ENCODE data around the gene MMP20.

Gene MMP20

DNA sequence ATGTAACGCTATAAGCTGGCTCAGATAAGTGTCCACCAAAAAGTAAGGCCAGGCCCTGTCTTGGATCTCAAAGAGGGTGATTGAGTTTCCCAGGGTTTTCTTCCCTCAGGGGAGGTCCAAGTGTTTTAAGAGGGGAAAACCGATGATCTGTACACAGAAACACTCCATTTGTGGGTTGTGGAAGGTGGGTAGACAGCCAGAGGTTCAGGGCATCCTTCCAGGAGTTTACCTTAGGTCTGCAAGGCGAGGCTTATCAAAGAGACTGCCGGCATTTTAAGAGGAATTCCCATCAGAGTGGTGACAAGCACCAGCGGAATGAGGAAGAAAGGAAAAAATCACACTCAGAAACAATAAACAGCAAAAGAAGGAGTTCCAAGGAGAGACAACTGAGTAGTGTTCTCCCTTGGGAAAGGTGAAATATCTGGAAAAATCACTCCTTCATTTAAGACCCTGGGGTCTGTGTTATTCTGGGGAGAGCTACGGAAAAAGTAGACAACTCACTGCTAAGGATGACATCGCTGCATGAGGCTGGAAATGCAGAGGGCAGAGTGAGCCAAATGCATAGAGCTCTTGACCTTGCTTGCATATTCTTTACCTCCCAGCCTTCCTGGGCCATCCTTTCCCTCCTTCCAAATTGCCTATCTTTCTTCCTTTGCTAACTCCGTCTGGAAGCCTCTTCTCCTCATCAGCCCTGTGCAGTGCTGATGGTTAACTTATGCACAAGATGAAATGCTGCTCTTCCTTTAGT is 72.5 kb downstream of the MMP20 start:
- DNase-seq: no peak

GRCh38 chr11:102552020-102552419 is 73.1 kb downstream of the MMP20 start:
- DNase-seq: no peak

DNA sequence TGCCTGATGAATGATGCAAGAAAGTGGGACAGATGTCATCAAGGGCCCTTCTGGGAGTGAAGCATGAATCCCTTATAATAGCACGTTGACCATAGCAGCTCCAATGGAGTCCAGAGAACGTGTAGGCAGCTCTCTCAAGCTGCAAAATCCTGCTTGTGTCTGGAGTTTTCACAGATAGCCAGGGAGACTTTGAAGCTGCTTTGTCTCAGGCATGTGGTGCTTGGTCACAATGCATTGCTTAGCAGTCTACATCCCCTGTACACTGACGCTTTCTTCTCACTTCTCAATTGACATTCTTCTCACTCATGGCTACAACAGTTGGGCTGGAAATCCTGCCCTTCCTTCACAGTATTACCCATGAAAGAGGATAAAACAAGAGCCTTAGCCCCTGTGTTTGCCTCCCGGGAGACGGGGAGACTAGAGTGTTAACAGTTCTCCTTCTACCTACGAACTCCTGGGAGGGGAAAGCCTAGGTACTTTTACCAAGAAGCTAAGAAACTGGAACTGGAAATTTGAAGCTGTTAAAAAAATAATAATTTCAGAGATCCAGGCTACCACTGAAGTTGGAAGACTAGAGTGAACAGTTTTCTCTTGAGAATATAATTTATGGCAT is 73.9 kb downstream of the MMP20 start:
- no peak for DNase-seq

- no peak for DNase-seq
These were observed 78.1 kb downstream of the MMP20 start for GRCh38 chr11:102546923-102547471.

- no peak for DNase-seq
These were observed 78.7 kb downstream of the MMP20 start for GRCh38 chr11:102546427-102546826.

- DNase-seq: no peak
These were observed 79.4 kb downstream of the MMP20 start for GRCh38 chr11:102545701-102546100.

- no peak for DNase-seq
These were observed 80.5 kb downstream of the MMP20 start for GRCh38 chr11:102544594-102544993.

- DNase-seq: no peak
These were observed 85.6 kb downstream of the MMP20 start for GRCh38 chr11:102539567-102539966.

DNA sequence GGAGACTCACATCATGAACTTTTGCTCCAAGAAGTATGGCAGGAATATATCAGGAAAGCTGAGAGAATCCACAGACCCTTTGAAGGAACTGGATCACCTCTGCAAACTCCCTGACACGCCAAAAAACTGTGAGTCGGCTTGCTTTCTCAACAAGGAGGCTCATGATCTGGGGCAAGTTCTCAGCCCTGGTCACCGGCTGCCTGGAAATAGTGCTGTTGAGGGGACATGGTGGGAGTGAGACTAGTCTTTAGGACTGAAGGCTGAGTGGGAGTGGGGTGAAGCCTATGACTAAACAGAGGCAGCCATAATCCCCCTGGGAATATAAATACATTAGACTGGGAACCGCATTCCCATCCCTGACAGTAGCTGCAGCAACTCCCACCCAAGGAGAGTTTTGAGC is 86.2 kb downstream of the MMP20 start:
- DNase-seq: no peak

DNA sequence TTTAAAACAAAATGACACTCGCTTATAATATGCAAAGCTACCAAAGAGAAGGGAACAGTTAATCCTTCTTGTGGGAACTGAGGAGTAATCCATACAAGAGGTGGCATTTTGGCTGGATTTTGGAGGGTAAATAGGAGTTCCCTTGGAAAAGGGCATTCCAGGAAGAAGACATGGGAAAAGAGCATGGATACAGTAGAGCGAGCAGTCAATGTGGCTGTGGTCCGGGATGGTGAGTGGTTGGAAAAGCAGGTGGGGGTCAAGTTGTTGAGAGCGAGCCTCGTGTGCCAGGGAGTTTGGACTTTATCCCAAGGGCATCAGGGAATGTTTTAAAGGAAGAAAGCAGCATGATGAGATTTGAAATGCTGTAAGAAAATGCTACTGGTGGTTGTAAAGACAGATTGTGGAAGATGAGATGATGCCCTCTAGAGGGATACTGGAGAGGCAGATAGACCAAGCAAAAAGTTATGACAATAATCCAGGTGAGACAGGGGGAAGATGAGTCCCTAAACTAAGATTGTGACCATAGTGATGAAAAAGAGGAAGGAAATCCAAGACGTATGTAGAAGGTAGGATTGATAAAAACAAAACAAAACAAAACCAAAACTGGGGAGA is 90.8 kb downstream of the MMP20 start:
- no peak for DNase-seq

- no peak for DNase-seq
These were observed 94.6 kb downstream of the MMP20 start, which contains the start of gene MMP7 for GRCh38 chr11:102530558-102530957. MMP7 (minus strand) TSS chr11:102530747; CDS start chr11:102530700, 47 bp downstream.

DNA sequence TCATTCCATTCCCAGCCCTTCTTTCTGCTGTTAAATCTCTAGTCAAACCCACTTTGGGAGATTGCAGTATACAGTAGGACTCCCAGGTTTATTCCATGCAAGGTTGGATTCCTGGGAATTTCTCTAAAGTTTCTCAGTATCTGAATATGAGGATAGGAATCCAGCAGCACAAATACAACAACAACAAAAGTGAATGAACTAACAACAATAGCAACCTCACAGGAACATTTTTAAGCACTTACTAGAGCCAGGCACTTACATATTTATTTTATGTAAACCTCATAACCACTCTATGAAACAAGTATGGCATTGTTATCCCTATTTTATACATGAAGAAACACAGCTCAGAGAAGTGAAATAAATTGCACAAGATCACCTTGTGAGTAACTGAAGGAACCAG is 96.5 kb downstream of the MMP20 start:
- no peak for DNase-seq

DNA sequence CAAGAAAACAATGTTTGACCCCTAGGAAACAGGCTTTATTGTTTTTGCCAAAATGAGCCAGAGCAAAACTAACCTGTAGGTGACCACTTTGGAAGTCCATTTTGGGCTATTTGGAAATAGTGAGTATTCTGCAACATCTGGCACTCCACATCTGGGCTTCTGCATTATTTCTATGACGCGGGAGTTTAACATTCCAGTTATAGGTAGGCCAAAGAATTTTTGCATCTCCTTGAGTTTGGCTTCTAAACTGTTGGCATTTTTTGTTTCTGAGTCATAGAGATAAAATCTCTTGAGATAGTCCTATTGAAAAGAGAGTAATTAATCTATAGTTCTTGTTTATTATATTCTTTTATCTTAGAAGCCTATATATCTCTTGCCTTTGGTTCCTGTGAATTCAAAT is 97.4 kb downstream of the MMP20 start:
- no peak for DNase-seq

GRCh38 chr11:102527041-102527440 is 98.1 kb downstream of the MMP20 start:
- DNase-seq: no peak

All from NCI-H524 treated with DMSO at 0.1 percent for 48 hours (cell line).